Measurements from ENCODE around the gene MYO15B. TPM values are rescaled to one million over a fixed set of nuclear protein-coding genes. Genes with fewer than 3 reads are reported as not detected.

The MYO15B gene
- total RNA-seq, 2 donors from 2014 or later = 102 to 121 TPM

DNA sequence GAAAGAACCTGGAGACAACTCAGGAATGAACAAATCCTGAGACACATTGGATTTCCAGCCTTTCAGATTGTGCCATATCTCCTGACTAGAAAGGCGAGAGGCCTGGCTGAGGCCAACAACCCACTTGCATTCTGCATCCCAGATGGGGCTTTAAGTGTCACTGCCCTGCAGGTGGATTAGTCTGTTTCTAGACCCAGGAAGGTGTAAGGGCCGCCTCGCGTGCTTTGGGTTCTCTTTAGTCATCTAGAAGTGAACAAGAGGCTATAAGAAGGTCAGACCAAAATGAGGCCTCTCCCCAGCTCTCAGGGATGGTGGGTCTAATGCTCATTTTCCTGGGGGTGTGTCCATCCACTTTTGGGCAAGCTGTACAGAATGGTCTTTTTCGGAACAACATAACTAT, 84.4 kb downstream of the MYO15B start:
- H3K4me1 Mint-ChIP-seq (ENCODE audit: low read depth) = peaks cover 33% of the 10 kb centered on the region
- ATAC-seq (replicated peaks in 1 of 2) (no peak), DNase-seq (no peak)
- no peak overlapping the region for H3K4me3 Mint-ChIP-seq
- H3K9me3 Mint-ChIP-seq = no peaks in the 10 kb centered on the region
- peaks cover 5 to 8% of the 10 kb centered on the region in 2 donors for H3K36me3 Mint-ChIP-seq (ENCODE audit: insufficient read depth in 2 of 2)
- H3K27ac Mint-ChIP-seq = no peak overlapping the region
- no peaks in the 10 kb centered on the region for H3K27me3 Mint-ChIP-seq (ENCODE audit: low read depth)

GRCh38 chr17:75673487-75673886, 85.9 kb downstream of the MYO15B start:
- DNase-seq (no peak), ATAC-seq (replicated peaks in 1 of 2) (no peak)
- Mint-ChIP-seq H3K4me1 (ENCODE audit: low read depth) (peaks cover 35% of the 10 kb centered on the region), H3K36me3 (ENCODE audit: insufficient read depth in 2 of 2) (peaks cover 2 to 6% of the 10 kb centered on the region in 2 donors), H3K9me3 (no peaks in the 10 kb centered on the region), H3K27ac (no peak overlapping the region), H3K27me3 (ENCODE audit: low read depth) (no peaks in the 10 kb centered on the region), H3K4me3 (no peak overlapping the region)

Other genes starting within 250 kb of the MYO15B start
- 100 to 1,000 TPM; 209 to 218 TPM for gene GRB2, start 182.1 kb upstream of the MYO15B start, total RNA-seq
- 10 to 100 TPM; 70.7 to 76.4 TPM for gene TMEM94, start 131.2 kb upstream of the MYO15B start, total RNA-seq
- 1 to 10 TPM; 4.1 to 6.6 TPM for gene CASKIN2, start 72.3 kb upstream of the MYO15B start, total RNA-seq
- 10 to 100 TPM; 34.8 to 49.5 TPM for gene TSEN54, start 71.3 kb upstream of the MYO15B start, total RNA-seq
- 10 to 100 TPM; 12.5 to 17.4 TPM for gene LLGL2, start 62.1 kb upstream of the MYO15B start, total RNA-seq
- 1 to 10 TPM; 1.4 to 2.4 TPM for gene SMIM5, start 45.6 kb downstream of the MYO15B start, total RNA-seq
- 10 to 100 TPM; 50.7 to 58.5 TPM for gene RECQL5, start 79.4 kb downstream of the MYO15B start, total RNA-seq
- 100 to 1,000 TPM in 1 of 2 donors, 10 to 100 TPM in 1; 97.0 to 112 TPM for gene SAP30BP, start 79.5 kb downstream of the MYO15B start, total RNA-seq
- gene ITGB4, start 133.7 kb downstream of the MYO15B start, total RNA-seq = 1 to 10 TPM; 2.7 to 3.5 TPM
- gene GALK1, start 177.4 kb downstream of the MYO15B start, total RNA-seq = 10 to 100 TPM; 41.9 to 51.2 TPM
- 10 to 100 TPM; 20.7 to 22.6 TPM for gene UNK, start 197.0 kb downstream of the MYO15B start, total RNA-seq

Data from activated T-cell treated with anti-CD3 and anti-CD28 coated beads, Interleukin-2, amount 50 U/mL, for 72 hours (primary cell).